ENCODE measurements around the gene COL6A5.

- TF ChIP-seq EZH2 (IDR thresholded peaks at IDR 0.05; ENCODE audit: low read depth) (no peak), CTCF (conservative IDR thresholded peaks at IDR 0.05) (no peak)
Observed at GRCh38 chr3:130312374-130312773, 33.1 kb upstream of the COL6A5 start.

All from PC-9 (cell line).